Fibroblast of mammary gland (primary cell): ENCODE results near the gene OTOP2.

Source experiments
- DNase-seq: peaks from one replicate; pipeline ENCODE4 v3.0.0-alpha.2; 2010; ENCODE audit warnings: low read depth
- H3K4me3 ChIP-seq: 2 replicates; pipeline ENCODE4 v1.5.1; 2011; ENCODE audit warnings: low read depth, mild to moderate bottlenecking, low read length, moderate library complexity; ENCODE audit not compliant: control insufficient read depth
- TF ChIP-seq, protein P1 (sequence below): conservative IDR thresholded peaks from 2 replicates; pipeline ENCODE4 v1.5.1; 2011; ENCODE audit warnings: low read depth, low read length, inconsistent platforms; ENCODE audit not compliant: control insufficient read depth, insufficient read depth

The OTOP2 gene

GRCh38 chr17:74946641-74947040 is 22.6 kb downstream of the OTOP2 start:
- H3K4me3 ChIP-seq: no peak overlapping the region
- no peak for DNase-seq
- TF ChIP-seq, protein P1, sequence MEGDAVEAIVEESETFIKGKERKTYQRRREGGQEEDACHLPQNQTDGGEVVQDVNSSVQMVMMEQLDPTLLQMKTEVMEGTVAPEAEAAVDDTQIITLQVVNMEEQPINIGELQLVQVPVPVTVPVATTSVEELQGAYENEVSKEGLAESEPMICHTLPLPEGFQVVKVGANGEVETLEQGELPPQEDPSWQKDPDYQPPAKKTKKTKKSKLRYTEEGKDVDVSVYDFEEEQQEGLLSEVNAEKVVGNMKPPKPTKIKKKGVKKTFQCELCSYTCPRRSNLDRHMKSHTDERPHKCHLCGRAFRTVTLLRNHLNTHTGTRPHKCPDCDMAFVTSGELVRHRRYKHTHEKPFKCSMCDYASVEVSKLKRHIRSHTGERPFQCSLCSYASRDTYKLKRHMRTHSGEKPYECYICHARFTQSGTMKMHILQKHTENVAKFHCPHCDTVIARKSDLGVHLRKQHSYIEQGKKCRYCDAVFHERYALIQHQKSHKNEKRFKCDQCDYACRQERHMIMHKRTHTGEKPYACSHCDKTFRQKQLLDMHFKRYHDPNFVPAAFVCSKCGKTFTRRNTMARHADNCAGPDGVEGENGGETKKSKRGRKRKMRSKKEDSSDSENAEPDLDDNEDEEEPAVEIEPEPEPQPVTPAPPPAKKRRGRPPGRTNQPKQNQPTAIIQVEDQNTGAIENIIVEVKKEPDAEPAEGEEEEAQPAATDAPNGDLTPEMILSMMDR: no peak

DNA sequence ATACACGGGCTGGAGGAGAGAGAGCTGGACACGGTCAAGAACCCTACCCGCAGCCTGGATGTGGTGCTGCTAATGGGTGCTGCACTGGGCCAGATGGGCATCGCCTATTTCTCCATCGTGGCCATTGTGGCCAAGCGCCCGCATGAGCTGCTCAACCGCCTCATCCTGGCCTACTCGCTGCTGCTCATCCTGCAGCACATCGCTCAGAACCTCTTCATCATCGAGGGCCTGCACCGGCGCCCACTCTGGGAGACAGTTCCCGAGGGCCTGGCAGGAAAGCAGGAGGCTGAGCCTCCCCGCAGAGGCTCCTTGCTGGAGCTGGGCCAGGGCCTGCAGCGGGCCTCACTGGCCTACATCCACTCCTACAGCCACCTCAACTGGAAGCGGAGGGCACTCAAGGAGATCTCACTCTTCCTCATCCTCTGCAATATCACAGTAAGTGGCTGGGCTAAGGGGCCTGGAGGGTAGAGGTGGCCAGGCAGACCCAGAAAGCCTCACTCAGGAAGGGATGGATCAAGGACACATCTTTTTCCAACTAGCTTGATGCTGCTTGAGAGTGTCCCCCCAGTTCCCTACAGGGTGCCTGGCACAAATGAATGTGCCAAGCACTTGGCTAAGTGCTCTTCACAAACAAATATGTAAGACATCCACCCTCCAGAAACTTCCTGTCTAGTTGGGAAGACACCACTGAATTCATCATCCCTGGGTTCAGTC is 23.1 kb downstream of the OTOP2 start:
- TF ChIP-seq, protein P1: no peak
- no peak overlapping the region for H3K4me3 ChIP-seq

GRCh38 chr17:74949455-74950115 is 25.5 kb downstream of the OTOP2 start:
- no peak for DNase-seq
- no peak overlapping the region for H3K4me3 ChIP-seq
- TF ChIP-seq, protein P1: no peak

More for the DNA sequence above, 23.1 kb downstream of the OTOP2 start:
- no peak for DNase-seq

DNA sequence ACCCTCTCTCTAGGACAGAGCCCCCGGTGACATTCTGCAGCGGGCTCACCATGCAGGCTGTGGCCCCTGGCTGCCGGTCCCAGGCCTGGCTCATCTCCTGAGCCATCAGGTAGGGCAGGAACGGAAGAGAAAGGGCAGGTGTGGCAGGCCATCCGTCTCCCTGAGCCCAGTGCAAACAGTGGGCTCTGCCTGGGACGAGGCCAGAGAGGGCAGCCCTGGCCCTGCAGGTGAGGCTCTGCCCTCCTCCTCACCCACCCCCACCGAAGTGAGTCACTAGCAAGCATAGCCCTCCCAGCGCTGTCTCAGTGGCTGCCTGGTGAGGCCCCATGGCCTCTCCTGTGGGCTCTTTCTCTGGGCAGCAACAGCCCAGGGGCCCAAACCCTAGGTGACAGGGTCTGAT is 26.1 kb downstream of the OTOP2 start:
- TF ChIP-seq, protein P1: no peak
- no peak overlapping the region for H3K4me3 ChIP-seq
- DNase-seq: no peak

DNA sequence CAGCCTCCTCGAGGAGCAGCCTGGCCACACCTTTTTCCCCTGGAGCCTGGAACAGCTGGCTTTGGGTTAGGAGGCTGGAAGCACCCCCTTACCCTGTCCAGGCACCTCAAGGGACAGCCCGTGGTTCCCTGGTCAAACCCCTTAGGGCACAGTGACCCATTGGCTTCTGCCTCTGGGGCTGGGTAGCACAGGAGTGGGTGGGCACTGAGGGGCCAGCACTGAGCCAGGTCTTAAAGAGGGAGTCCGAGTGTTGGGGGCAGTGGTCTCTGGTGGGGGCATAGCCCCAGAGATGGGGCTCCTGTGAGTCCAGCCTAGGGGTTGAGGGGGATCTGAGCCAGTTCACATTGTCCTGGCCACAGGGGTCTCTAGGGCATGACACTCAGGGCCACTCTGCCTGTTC is 27.0 kb downstream of the OTOP2 start:
- DNase-seq: no peak
- TF ChIP-seq, protein P1: no peak

GRCh38 chr17:74951680-74952421 is 27.8 kb downstream of the OTOP2 start:
- TF ChIP-seq, protein P1: no peak
- H3K4me3 ChIP-seq: no peak overlapping the region
- no peak for DNase-seq

More for the DNA sequence above, 27.0 kb downstream of the OTOP2 start:
- no peak overlapping the region for H3K4me3 ChIP-seq
